T47D (cell line): Measurements from ENCODE around the gene LCLAT1.
A peak's percentile ranks its signal among the peaks of the same experiment; 100 is the strongest.

Experiments
- DNase-seq, 2 experiments: peaks; one replicate each; pipeline versions ENCODE4 v3.0.0 to v3.0.0-alpha.2; 2011 to 2012; ENCODE audit warnings: low read depth in 1 of 2, low spot score in 1 of 2
- JUND ChIP-seq: IDR thresholded peaks from 2 replicates; pipeline ENCODE4 v1.6.1; 2012; ENCODE audit warnings: low read depth
- in situ Hi-C: cut with HindIII; loops from 2 replicates; pipeline ENCODE4 v1.10.0; 2016; ENCODE audit warnings: low sequenced_read_pairs, low pct_unique_long_range_greater_than_20kb

The LCLAT1 gene

DNA sequence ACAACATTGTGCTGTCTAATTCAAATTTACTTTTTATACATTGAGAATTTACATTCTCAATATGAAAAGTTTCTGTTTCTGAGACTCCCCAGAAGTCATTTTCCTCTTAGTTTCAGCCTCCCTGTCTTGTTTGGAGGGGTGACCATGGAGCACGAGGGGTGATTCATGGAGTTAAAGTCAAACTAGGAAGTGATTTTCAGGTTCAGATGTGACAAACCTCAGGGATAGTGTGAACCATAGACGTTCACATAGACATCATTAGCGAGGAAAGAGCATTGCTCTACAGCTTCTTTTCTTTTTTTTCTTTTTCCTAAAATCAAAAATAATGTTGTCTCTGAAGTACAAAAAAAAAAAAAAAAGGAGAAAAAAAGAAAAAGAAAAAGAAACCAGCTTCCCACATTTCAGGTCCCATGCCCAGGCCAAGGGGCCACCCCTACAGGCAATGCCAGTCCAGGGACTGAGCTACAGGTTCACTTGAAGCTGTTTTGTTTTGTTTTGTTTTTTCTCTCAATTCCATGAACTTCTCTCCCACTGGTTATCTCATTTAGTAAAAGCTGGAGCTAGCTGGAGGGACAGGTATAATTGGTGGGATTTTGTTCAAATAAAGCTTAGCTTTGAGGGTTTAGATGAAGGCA lies 18.1 kb upstream of the LCLAT1 start:
- DNase-seq = no peak
- no peak for TF ChIP-seq JUND
- in situ Hi-C loops = no loop called here

DNA sequence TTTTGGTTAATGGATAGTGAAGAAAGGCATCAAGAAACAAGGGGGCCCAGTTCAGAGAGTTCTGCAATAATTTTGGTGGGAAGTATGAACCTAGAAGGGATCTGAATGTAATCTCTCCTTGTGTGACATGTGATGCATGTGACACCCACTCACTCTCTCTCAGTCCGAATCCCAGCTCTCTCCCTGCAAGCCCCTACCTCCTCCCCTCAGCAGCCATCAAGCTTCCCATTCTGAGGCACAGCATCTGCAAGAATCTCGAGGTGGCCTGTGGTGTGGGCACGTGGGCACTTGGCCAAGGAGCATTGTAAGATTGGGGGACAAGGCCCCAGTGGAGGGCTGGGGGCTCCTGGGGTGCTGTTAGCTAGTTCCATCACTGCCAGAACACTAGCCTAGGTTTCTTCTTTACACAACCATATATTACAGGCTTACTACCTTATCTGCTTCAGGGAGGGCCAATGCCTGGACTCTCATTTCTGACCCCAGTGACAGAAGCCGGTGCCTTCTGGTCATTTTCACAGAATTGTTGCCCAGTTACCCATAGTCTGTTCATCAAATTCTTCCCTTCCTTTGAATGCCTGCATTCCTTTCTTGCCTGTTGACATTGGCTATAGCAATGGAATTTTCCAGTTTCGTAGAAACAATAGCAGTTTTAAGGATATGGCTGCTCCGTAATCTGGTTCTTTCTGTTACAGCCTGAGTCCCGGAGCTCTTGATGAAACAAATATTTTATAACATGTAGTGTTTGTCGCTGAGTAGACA lies 13.3 kb upstream of the LCLAT1 start:
- no peak for TF ChIP-seq JUND
- in situ Hi-C loops = no loop called here
- peak in 1 of 2 experiments; percentile 6 for DNase-seq

GRCh38 chr2:30434708-30435107 lies 12.3 kb upstream of the LCLAT1 start:
- TF ChIP-seq JUND = no peak
- in situ Hi-C loops = no loop called here
- no peak for DNase-seq

DNA sequence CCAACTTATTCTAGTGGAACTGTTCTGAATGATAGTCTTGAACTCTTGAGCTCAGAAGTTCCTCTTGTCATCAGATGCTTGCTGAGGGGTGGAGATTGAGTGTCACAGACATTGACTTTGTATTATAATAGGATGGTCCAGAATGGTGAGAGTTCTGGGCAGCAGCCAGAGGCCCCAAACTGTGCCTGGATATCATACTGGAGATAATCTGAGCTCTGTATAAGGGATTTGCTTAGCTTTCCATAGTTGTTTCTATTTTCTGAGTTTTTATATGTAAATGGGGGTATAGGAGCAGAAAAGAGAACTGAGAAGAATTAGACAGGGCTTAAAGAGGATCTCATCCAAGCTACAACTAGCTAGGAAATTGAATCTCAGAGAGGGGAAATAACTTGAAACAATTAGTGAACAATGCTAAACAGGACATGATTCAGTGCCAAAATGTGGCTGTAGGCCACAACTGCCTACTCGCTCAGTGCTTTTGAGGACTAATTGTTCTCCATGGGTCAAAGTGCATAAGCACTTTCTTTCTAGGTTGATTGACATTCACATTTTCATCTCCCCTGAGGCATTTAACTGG lies 10.1 kb upstream of the LCLAT1 start:
- in situ Hi-C loops = no loop called here
- TF ChIP-seq JUND = no peak
- DNase-seq = no peak

GRCh38 chr2:30437809-30438548 lies 9.1 kb upstream of the LCLAT1 start:
- no peak for TF ChIP-seq JUND
- DNase-seq = no peak
- in situ Hi-C loops = no loop called here

DNA sequence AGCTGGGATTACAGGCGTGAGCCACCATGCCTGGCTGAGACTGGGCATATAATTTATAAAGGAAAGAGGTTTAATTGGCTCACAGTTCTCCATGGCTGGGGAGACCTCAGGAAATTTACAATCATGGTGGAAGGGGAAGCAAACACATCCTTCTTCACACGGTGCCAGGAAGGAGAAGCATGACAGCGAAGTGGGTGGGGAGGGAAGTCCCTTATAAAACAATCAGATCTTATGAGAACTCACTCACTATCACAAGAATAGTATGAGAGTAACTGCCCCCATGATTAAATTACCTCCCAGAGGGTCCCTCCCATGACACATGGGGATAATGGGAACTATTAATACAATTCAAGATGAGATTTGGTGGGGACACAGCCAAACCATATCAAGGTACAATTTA lies 7.8 kb upstream of the LCLAT1 start:
- in situ Hi-C loops = no loop called here
- no peak for TF ChIP-seq JUND
- DNase-seq = no peak

DNA sequence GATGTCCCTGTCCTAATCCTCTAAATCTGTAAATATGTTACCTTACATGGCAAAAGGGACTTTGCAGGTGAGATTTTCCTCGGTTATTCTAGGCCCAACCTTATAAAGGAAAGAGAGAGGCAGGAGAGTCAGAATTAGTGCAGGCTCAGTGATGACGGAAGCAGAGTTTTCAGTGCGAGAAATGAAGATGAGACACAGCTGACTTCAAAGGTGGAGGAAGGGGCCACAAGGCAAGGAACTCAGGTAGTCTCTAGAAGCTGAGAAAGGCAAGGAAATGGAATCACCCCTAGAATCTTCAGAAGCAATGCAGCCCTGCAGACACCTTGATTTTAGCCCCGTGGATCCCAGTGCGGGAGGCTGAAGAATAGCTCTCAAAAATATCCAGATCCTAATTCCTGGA lies 7.2 kb upstream of the LCLAT1 start:
- in situ Hi-C loops = no loop called here
- TF ChIP-seq JUND = no peak
- no peak for DNase-seq

DNA sequence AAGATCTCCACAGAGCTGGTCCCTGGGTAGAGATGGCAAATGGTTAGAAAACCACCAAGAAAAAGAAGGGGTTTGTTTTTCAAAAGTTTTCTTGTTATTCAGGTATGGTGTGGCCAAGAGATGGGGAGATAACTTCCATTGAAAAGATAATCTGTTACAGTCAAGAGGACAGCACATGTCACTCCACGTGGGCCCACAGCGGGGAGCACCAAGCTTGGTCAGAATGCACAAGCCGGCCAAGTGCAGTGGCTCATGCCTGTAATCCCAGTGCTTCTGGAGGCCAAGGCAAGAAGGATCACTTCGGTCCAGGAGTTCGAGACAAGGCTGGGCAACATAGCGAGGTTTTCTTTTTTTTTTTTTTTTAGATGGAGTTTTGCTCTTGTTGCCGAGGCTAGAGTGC lies 6.0 kb upstream of the LCLAT1 start:
- no peak for DNase-seq
- in situ Hi-C loops = no loop called here
- no peak for TF ChIP-seq JUND

- no peak for DNase-seq
- in situ Hi-C loops = no loop called here
- TF ChIP-seq JUND = no peak
These were observed 4.0 kb upstream of the LCLAT1 start for GRCh38 chr2:30443081-30443480.

DNA sequence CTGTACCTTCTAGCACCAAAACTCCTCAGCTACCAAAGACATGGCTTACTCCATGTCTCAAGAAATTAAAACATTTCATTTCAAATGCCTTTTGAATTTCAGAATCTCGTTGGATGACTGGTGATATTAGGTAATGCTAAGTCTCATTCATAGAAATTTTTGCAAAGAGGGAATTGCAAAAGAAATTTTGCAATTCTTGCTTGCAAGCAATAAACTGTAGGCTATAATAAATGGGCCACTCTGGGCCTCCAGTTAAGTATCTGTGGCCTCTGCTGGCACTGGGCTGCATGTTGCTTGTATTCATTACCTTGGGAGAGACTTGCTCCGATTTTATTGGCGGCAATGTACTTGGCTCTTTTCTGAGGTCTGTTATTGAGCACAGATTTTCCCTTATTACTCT lies 2.8 kb upstream of the LCLAT1 start:
- TF ChIP-seq JUND = no peak
- no peak for DNase-seq
- in situ Hi-C loops = no loop called here

DNA sequence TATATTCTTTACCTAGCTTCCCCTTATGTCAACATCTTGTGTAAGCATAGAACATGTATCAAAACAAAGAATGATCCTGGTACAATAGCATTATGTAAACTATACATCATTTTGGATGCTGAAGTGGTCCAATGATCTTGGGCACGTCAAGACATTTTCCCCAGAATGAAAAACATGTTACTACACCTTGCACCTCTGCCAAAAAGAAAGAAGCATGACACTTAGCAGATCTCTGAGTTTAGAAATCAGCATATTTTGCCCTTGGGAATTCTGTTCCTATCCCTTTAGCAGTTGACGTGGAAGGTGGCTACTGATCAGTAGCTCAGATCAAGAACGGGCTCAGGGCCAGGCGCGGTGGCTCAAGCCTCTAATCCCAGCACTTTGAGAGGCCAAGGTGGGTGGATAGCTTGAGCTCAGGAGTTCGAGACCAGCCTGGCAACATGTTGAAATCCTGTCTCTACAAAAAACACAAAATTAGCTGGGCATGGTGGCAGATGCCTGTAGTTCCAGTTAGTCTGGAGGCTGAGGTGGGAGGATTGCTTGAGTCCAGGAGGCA lies 1.7 kb upstream of the LCLAT1 start:
- TF ChIP-seq JUND = no peak
- no peak for DNase-seq
- in situ Hi-C loops = no loop called here

DNA sequence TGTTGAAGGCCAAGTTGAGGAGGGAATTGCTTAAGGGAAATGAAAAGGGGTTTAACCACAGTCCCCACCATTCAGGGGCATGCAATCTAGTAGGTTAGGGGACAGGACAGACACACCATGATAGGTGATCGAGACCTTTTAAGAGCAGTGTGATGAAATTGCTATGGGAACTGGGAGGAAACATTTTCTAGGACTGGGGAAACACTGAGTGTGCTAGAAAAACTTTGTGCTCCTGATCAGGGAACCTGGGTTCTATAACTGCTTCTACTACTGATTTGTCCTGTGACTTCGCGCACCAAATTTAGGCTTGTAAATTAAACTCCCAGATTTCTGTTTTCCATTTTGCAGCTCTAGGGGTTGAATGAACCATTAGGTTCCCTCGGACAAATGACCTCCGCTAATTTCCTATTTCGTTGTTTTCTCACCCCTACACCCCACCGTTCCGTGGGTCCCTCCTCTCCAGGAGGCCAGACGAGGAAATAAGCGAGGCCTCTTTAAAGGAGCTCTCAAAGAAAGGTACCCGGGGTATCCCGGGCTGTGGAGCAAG lies 371 bp upstream of the LCLAT1 start:
- in situ Hi-C loops = no loop called here
- no peak for DNase-seq
- no peak for TF ChIP-seq JUND
